Ishikawa (cell line): Measurements from ENCODE around the gene ANKFY1.

Source experiments
- CEBPB ChIP-seq: IDR thresholded peaks from 2 replicates; pipeline ENCODE4 v1.6.1; 2012
- CREB1 ChIP-seq: IDR thresholded peaks from 2 replicates; pipeline ENCODE4 v1.6.1; 2012; ENCODE audit warnings: low read depth
- EGR1 ChIP-seq: IDR thresholded peaks from 2 replicates; pipeline ENCODE4 v1.6.1; 2012
- EP300 ChIP-seq: IDR thresholded peaks from 2 replicates; pipeline ENCODE4 v1.6.1; 2012; ENCODE audit warnings: borderline replicate concordance
- FOXM1 ChIP-seq: IDR thresholded peaks from 2 replicates; pipeline ENCODE4 v1.6.1; 2012; ENCODE audit warnings: low read depth, borderline replicate concordance
- NFIC ChIP-seq: IDR thresholded peaks from 2 replicates; pipeline ENCODE4 v1.6.1; 2012
- RAD21 ChIP-seq: IDR thresholded peaks from 2 replicates; pipeline ENCODE4 v1.6.1; 2012; ENCODE audit warnings: low read depth
- TAF1 ChIP-seq: IDR thresholded peaks from 2 replicates; pipeline ENCODE4 v1.6.1; 2012; ENCODE audit warnings: low read depth, mild to moderate bottlenecking
- TCF12 ChIP-seq: IDR thresholded peaks from 2 replicates; pipeline ENCODE4 v1.6.1; 2012; ENCODE audit warnings: low read depth
- TEAD4 ChIP-seq: IDR thresholded peaks from 2 replicates; pipeline ENCODE4 v1.6.1; 2012
- YY1 ChIP-seq: IDR thresholded peaks from 2 replicates; pipeline ENCODE4 v1.6.1; 2012; ENCODE audit warnings: low read depth
- ZBTB7A ChIP-seq: IDR thresholded peaks from 2 replicates; pipeline ENCODE4 v1.6.1; 2012; ENCODE audit warnings: low read depth
- TF ChIP-seq, protein P1 (sequence below): IDR thresholded peaks from 2 replicates; pipeline ENCODE4 v1.6.1; 2012; ENCODE audit warnings: low read depth, mild to moderate bottlenecking
- TF ChIP-seq, protein P2 (sequence below): IDR thresholded peaks from 2 replicates; pipeline ENCODE4 v1.6.1; 2012
- TF ChIP-seq, protein P3 (sequence below): IDR thresholded peaks from 2 replicates; pipeline ENCODE4 v1.6.1; 2012

The ANKFY1 gene

DNA sequence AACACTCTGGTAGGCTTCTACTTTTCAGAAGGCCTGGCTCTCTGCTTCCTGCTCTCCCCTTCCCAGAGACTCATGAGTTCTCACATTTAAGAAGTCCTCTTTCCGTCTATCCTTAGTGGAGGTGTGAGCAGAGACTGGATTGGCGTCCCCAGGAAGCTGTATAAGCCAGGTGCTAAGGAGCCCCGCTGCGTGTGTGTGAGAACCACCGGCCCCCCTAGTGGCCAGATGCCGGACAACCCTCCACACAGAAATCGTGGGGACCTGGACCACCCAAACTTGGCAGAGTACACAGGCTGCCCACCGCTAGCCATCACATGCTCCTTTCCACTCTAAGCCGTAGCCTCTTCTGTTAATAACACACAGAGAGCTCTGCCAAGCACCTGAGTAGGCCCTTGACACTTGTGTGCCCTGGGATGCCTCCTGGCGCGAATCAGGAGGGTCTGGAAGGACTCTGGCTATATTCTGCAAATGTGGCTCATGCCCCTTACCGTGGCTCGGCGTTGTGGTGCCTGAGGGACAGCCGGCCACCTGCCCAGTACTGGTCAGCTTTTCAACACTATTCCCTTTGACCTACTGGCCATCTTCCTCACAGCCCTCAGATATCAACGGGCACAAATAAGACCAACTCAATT lies 106.9 kb downstream of the ANKFY1 start:
- no peak for TF ChIP-seq ZBTB7A
- TF ChIP-seq EGR1, result no peak
- TF ChIP-seq, protein P1, sequence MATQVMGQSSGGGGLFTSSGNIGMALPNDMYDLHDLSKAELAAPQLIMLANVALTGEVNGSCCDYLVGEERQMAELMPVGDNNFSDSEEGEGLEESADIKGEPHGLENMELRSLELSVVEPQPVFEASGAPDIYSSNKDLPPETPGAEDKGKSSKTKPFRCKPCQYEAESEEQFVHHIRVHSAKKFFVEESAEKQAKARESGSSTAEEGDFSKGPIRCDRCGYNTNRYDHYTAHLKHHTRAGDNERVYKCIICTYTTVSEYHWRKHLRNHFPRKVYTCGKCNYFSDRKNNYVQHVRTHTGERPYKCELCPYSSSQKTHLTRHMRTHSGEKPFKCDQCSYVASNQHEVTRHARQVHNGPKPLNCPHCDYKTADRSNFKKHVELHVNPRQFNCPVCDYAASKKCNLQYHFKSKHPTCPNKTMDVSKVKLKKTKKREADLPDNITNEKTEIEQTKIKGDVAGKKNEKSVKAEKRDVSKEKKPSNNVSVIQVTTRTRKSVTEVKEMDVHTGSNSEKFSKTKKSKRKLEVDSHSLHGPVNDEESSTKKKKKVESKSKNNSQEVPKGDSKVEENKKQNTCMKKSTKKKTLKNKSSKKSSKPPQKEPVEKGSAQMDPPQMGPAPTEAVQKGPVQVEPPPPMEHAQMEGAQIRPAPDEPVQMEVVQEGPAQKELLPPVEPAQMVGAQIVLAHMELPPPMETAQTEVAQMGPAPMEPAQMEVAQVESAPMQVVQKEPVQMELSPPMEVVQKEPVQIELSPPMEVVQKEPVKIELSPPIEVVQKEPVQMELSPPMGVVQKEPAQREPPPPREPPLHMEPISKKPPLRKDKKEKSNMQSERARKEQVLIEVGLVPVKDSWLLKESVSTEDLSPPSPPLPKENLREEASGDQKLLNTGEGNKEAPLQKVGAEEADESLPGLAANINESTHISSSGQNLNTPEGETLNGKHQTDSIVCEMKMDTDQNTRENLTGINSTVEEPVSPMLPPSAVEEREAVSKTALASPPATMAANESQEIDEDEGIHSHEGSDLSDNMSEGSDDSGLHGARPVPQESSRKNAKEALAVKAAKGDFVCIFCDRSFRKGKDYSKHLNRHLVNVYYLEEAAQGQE, result no peak
- TF ChIP-seq TAF1, result no peak
- no peak for TF ChIP-seq CREB1
- no peak for TF ChIP-seq TCF12
- TF ChIP-seq RAD21, result no peak
- no peak for TF ChIP-seq TEAD4
- no peak for TF ChIP-seq CEBPB
- TF ChIP-seq, protein P2, sequence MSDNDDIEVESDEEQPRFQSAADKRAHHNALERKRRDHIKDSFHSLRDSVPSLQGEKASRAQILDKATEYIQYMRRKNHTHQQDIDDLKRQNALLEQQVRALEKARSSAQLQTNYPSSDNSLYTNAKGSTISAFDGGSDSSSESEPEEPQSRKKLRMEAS, result no peak
- TF ChIP-seq NFIC, result no peak

DNA sequence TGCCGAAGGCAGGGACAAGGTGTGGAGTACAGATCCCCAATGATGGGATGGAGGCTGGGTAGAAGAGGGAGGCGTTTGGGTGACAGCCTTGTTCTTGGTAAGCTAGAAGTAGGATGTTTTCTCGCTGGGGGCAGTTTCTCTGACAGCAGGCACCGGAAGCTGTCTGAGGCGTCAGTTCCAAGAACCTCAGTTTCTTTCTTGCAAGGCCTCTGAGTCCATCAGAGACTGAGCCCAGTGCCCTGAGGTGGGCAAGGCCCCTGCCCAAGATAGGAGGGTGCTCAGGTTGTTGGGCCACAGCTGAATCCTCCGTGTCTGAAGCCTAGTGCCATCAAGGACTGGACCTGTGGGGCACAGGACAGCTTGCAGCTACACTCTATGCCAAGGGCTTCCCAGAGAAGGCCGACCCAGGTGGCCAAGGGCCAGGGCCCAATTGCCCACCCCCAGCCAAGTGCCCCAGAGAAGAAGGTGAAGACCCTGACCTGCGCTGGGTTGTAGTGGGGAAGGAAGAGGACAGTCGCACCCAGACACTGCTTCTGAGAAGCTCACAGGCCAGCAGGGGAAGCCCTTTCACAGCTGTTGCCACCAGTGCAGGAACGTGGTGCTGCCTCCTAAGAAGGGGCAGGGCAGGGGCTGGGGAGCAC lies 107.7 kb downstream of the ANKFY1 start:
- TF ChIP-seq YY1 (no peak), CREB1 (no peak), TAF1 (no peak), TEAD4 (no peak), FOXM1 (no peak), RAD21 (no peak), ZBTB7A (no peak), NFIC (no peak), EGR1 (no peak), CEBPB (no peak), EP300 (no peak), TCF12 (no peak)
- TF ChIP-seq, protein P2, result no peak
- TF ChIP-seq, protein P3, sequence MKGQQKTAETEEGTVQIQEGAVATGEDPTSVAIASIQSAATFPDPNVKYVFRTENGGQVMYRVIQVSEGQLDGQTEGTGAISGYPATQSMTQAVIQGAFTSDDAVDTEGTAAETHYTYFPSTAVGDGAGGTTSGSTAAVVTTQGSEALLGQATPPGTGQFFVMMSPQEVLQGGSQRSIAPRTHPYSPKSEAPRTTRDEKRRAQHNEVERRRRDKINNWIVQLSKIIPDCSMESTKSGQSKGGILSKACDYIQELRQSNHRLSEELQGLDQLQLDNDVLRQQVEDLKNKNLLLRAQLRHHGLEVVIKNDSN, result no peak
- TF ChIP-seq, protein P1, result no peak

DNA sequence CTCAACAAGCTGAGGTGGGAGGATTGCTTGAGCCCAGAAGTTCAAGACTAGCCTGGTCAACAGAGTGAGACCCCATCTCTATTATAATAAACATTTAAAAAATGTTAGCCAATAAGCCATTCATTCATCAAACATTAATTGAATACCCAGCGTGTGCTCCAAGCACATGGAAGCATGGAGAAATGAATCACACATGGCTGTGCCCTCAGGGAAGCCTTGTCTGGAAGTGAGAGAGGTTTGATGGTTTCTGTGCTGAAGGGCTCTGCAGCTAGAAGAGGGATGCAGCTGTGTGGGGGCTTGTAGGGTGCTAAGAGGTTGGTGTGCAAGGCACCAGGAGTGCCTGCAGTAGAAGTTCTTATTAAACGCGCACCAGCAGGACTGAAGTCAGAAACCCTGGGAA lies 109.6 kb downstream of the ANKFY1 start:
- TF ChIP-seq YY1, result no peak
- no peak for TF ChIP-seq NFIC
- no peak for TF ChIP-seq TEAD4
- TF ChIP-seq EGR1, result no peak
- TF ChIP-seq, protein P2, result no peak
- no peak for TF ChIP-seq TCF12
- no peak for TF ChIP-seq EP300
- TF ChIP-seq, protein P3, result no peak
- no peak for TF ChIP-seq CEBPB
- no peak for TF ChIP-seq RAD21
- no peak for TF ChIP-seq ZBTB7A
- no peak for TF ChIP-seq TAF1
- TF ChIP-seq, protein P1, result no peak
- TF ChIP-seq FOXM1, result no peak
- TF ChIP-seq CREB1, result no peak

DNA sequence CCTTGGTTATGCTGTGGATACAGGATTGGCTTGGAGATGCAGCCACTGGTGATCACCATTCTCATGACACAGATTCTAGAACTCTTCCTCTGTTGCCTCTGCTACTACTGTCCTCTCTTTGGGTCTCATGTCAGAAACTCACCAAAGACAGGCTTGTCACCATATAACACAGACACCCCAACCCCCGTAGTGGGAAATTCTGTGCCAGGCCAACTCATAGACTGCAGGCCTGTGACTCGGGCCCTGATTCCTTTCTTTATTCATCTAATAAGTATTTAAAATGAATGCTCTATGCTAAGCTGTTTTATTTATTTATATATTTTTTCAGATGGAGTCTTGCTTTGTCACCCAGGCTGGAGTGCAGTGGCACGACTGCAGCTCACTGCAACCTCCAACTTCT lies 111.3 kb downstream of the ANKFY1 start:
- TF ChIP-seq ZBTB7A, result no peak
- TF ChIP-seq, protein P2, result no peak
- TF ChIP-seq YY1, result no peak
